IMR-90 (cell line): ENCODE data around the gene MAPRE3. TPM values are rescaled to one million over a fixed set of nuclear protein-coding genes. Genes with fewer than 3 reads are reported as not detected.

Experiments used
- ATAC-seq: fragments of 200-7000 bp; cut with Tn5 transposase; 2 replicates; pipeline ENCODE4 v1.9.1; 2020; ENCODE audit warnings: low read depth, mild to moderate bottlenecking, moderate library complexity
- BruUV-seq: library from RNA; stranded (reverse); fragments of 400-500 nt; replicated peaks from 2 replicates; lab custom pipeline; 2021; lab: Mats Ljungman, UMichigan
- CTCF ChIA-PET: fragments of 300-600 bp; formaldehyde crosslinking; extraction: SDS; loops from one replicate; lab custom pipeline; 2021; ENCODE audit warnings: antibody characterized with exemption; lab: Yijun Ruan, JAX
- POLR2A ChIA-PET: fragments of 300-600 bp; sonication (Branson Sonifier 250); formaldehyde crosslinking; loops from one replicate; lab custom pipeline; 2022; ENCODE audit warnings: antibody characterized with exemption; ENCODE audit not compliant: unreplicated experiment; lab: Charles Lee
- DNase-seq: peaks from one replicate; pipeline ENCODE4 v3.0.0; 2013
- H2AFZ ChIP-seq: replicated peaks from 2 replicates; pipeline ENCODE3; 2013; ENCODE audit warnings: low read length, mild to moderate bottlenecking; ENCODE audit not compliant: poor library complexity
- H2AK5ac ChIP-seq: 2 replicates; pipeline ENCODE4 v1.6.1; 2013; ENCODE audit warnings: low read depth, low read length, inconsistent platforms
- H2AK9ac ChIP-seq: replicated peaks from 2 replicates; pipeline ENCODE3; 2013; ENCODE audit warnings: mild to moderate bottlenecking, low read depth, low read length, moderate library complexity; ENCODE audit not compliant: poor library complexity
- H2BK120ac ChIP-seq: 2 replicates; pipeline ENCODE4 v1.6.1; 2013; ENCODE audit warnings: low read depth, low read length, inconsistent platforms
- H2BK15ac ChIP-seq: 3 replicates; pipeline ENCODE4 v1.6.1; 2013; ENCODE audit warnings: low read depth, low read length, inconsistent platforms
- H2BK20ac ChIP-seq: 2 replicates; pipeline ENCODE4 v1.6.1; 2013; ENCODE audit warnings: low read depth, mild to moderate bottlenecking, inconsistent platforms, low read length, moderate library complexity
- H2BK5ac ChIP-seq: 2 replicates; pipeline ENCODE4 v1.6.1; 2013; ENCODE audit warnings: mild to moderate bottlenecking, low read depth, low read length, inconsistent platforms; ENCODE audit not compliant: poor library complexity, severe bottlenecking
- H3K14ac ChIP-seq: replicated peaks from 2 replicates; pipeline ENCODE4 v1.6.1; 2013; ENCODE audit warnings: low read depth, low read length, inconsistent platforms
- H3K18ac ChIP-seq: 2 replicates; pipeline ENCODE4 v1.6.1; 2013; ENCODE audit warnings: low read depth, low read length, control low read depth
- H3K23ac ChIP-seq: 2 replicates; pipeline ENCODE4 v1.6.1; 2013; ENCODE audit warnings: low read depth, low read length, inconsistent platforms
- H3K27ac ChIP-seq: 2 replicates; pipeline ENCODE4 v1.5.1; 2013; ENCODE audit warnings: mild to moderate bottlenecking, control low read depth, low read length; ENCODE audit not compliant: insufficient read depth
- H3K27me3 ChIP-seq: 2 replicates; pipeline ENCODE4 v1.6.1; 2013; ENCODE audit warnings: low read length; ENCODE audit not compliant: control insufficient read depth, insufficient read depth
- H3K36me3 ChIP-seq: 2 replicates; pipeline ENCODE4 v1.6.1; 2013; ENCODE audit warnings: low read length, mixed read lengths; ENCODE audit not compliant: control insufficient read depth, insufficient read depth
- H3K4ac ChIP-seq: 2 replicates; pipeline ENCODE4 v1.6.1; 2013; ENCODE audit warnings: low read depth, low read length, inconsistent platforms
- H3K4me1 ChIP-seq: 2 replicates; pipeline ENCODE4 v1.6.1; 2013; ENCODE audit warnings: low read length, mixed read lengths; ENCODE audit not compliant: control insufficient read depth, insufficient read depth
- H3K4me2 ChIP-seq: 2 replicates; pipeline ENCODE4 v1.6.1; 2013; ENCODE audit warnings: low read depth, mild to moderate bottlenecking, control low read depth, low read length, moderate library complexity
- H3K4me3 ChIP-seq: 2 replicates; pipeline ENCODE4 v1.5.1; 2013; ENCODE audit warnings: low read depth, mild to moderate bottlenecking, control low read depth, low read length, moderate library complexity; ENCODE audit not compliant: insufficient read depth
- H3K56ac ChIP-seq: 2 replicates; pipeline ENCODE4 v1.6.1; 2013; ENCODE audit warnings: low read length, inconsistent platforms; ENCODE audit not compliant: insufficient read depth; ENCODE audit errors: extremely low read depth
- H3K79me1 ChIP-seq, 2 experiments: 2 replicates each; pipeline ENCODE4 v1.6.1; 2013; ENCODE audit warnings: low read length in 2 of 2, inconsistent platforms in 1 of 2, low read depth in 1 of 2
- H3K9ac ChIP-seq: 2 replicates; pipeline ENCODE4 v1.6.1; 2013; ENCODE audit warnings: low read depth, low read length, control low read depth
- H3K9me1 ChIP-seq: 2 replicates; pipeline ENCODE4 v1.6.1; 2013; ENCODE audit warnings: low read length, inconsistent platforms; ENCODE audit not compliant: insufficient read depth
- H3K9me3 ChIP-seq: 2 replicates; pipeline ENCODE4 v1.6.1; 2013; ENCODE audit warnings: low read length; ENCODE audit not compliant: control insufficient read depth, insufficient read depth
- H4K20me1 ChIP-seq: 2 replicates; pipeline ENCODE4 v1.6.1; 2013; ENCODE audit warnings: low read length, inconsistent platforms; ENCODE audit not compliant: insufficient read depth
- H4K5ac ChIP-seq: 2 replicates; pipeline ENCODE4 v1.6.1; 2013; ENCODE audit warnings: mild to moderate bottlenecking, low read depth, low read length, control low read depth
- H4K8ac ChIP-seq, 2 experiments: 2 replicates each; pipeline ENCODE4 v1.6.1; 2013; ENCODE audit warnings: low read depth in 2 of 2, low read length in 2 of 2, control low read depth in 1 of 2, inconsistent platforms in 1 of 2
- H4K91ac ChIP-seq: 2 replicates; pipeline ENCODE4 v1.6.1; 2013; ENCODE audit warnings: low read depth, low read length, inconsistent platforms; ENCODE audit not compliant: insufficient read depth
- BHLHE40 ChIP-seq: fragments of 150-350 bp; IDR thresholded peaks from 2 replicates; pipeline ENCODE4 v1.6.1; 2016; ENCODE audit warnings: mild to moderate bottlenecking, low read depth, low read length
- CEBPB ChIP-seq: IDR thresholded peaks from 2 replicates; pipeline ENCODE4 v1.6.1; 2012; ENCODE audit warnings: low read depth, low read length, improper control_type of control experiment
- CTCF ChIP-seq: conservative IDR thresholded peaks from 2 replicates; pipeline ENCODE4 v1.5.1; 2012; ENCODE audit warnings: mild to moderate bottlenecking, low read depth, low read length, improper control_type of control experiment
- NFE2L2 ChIP-seq: fragments of 150-350 bp; IDR thresholded peaks from 2 replicates; pipeline ENCODE4 v1.6.1; 2016; ENCODE audit warnings: low read depth, mild to moderate bottlenecking, low read length
- RCOR1 ChIP-seq: IDR thresholded peaks from 2 replicates; pipeline ENCODE4 v1.6.1; 2012; ENCODE audit warnings: mild to moderate bottlenecking, low read length, improper control_type of control experiment; ENCODE audit not compliant: insufficient replicate concordance
- SMC3 ChIP-seq: fragments of 150-350 bp; IDR thresholded peaks from 2 replicates; pipeline ENCODE4 v1.6.1; 2016; ENCODE audit warnings: low read depth, mild to moderate bottlenecking, antibody characterized with exemption, low read length, moderate library complexity
- WGBS, 2 experiments: methylation state at CpG; one replicate each; pipeline versions ENCODE4 v1.1.5 to v1.1.7; 2013; ENCODE audit warnings: missing lambda C conversion rate in 2 of 2; ENCODE audit not compliant: insufficient read length in 1 of 2; ENCODE audit errors: extremely low coverage in 2 of 2; 5-methylcytosine and 5-hydroxymethylcytosine counted together
- dilution Hi-C: fragments of 300-500 bp; cut with HindIII; formaldehyde crosslinking; loops from one replicate; pipeline ENCODE4 v1.14.3; 2018; ENCODE audit warnings: low sequenced_read_pairs; ENCODE audit not compliant: unreplicated experiment
- in situ Hi-C: fragments of 300-500 bp; cut with MboI; formaldehyde crosslinking; loops from 3 replicates; pipeline ENCODE4 v1.14.3; 2019; ENCODE audit warnings: low sequenced_read_pairs, inconsistent platforms, mixed read lengths
- intact Hi-C: fragments of 100-400 bp; cut with micrococcal nuclease; formaldehyde crosslinking; loops from 2 replicates; pipeline ENCODE4 v1.10.0; 2022
- polyA plus RNA-seq, 3 experiments: library from polyadenylated mRNA; depleted of rRNA; stranded (reverse); fragments of >200 nt; gene quantifications; 2 replicates each; pipeline ENCODE4 v1.2.3, GENCODE V29; 2012; ENCODE audit warnings: low replicate concordance in 1 of 3
- total RNA-seq: library from RNA; depleted of rRNA; stranded (reverse); fragments of >200 nt; gene quantifications from 2 replicates; pipeline ENCODE4 v1.2.3, GENCODE V29; 2012
- TF ChIP-seq, protein P1 (sequence below): fragments of 150-350 bp; IDR thresholded peaks from 2 replicates; pipeline ENCODE4 v1.6.1; 2016; ENCODE audit warnings: low read depth, mild to moderate bottlenecking, low read length, moderate library complexity, borderline replicate concordance

MAPRE3 gene
- total and polyA plus RNA-seq, 2 of the 4 experiments (the other 2 are of a cell fraction) = 1.8 to 20.3 TPM

GRCh38 chr2:26940001-26940400 lies 30.4 kb upstream of the MAPRE3 start:
- dilution Hi-C loops = no loop called here
- ATAC-seq = no peak
- WGBS, 2 experiments = no CpG with 5 or more reads among the region's 9 CpGs
- no peak overlapping the region for H3K4ac ChIP-seq
- H3K4me2 ChIP-seq = no peak overlapping the region
- POLR2A ChIA-PET = no interaction called here
- no peaks in the 10 kb centered on the region for H3K79me1 ChIP-seq
- H3K27me3 ChIP-seq = peaks cover 41% of the 10 kb centered on the region
- no peak overlapping the region for H3K9ac ChIP-seq
- CTCF ChIA-PET = interaction anchor here (0.6 to 4.4 kb wide), 4 partner anchors 38 to 1156 kb away, joined by 3 to 47 read pairs (median 6); no protein-coding TSS in a partner anchor
- H2AK9ac ChIP-seq = no peak overlapping the region
- H4K8ac ChIP-seq = no peak overlapping the region
- H3K4me3 ChIP-seq = no peak overlapping the region
- H3K14ac ChIP-seq = no peak overlapping the region
- no peak overlapping the region for H2AK5ac ChIP-seq
- no peak overlapping the region for H2BK20ac ChIP-seq
- no peak for DNase-seq
- TF ChIP-seq SMC3 (no peak), BHLHE40 (no peak), CEBPB (no peak), CTCF (no peak), RCOR1 (no peak), NFE2L2 (no peak)
- TF ChIP-seq, protein P1, sequence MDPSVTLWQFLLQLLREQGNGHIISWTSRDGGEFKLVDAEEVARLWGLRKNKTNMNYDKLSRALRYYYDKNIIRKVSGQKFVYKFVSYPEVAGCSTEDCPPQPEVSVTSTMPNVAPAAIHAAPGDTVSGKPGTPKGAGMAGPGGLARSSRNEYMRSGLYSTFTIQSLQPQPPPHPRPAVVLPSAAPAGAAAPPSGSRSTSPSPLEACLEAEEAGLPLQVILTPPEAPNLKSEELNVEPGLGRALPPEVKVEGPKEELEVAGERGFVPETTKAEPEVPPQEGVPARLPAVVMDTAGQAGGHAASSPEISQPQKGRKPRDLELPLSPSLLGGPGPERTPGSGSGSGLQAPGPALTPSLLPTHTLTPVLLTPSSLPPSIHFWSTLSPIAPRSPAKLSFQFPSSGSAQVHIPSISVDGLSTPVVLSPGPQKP = no peak
- no peak overlapping the region for H2BK120ac ChIP-seq
- no peaks in the 10 kb centered on the region for H3K36me3 ChIP-seq
- intact Hi-C loops = loop anchor here (10.0 kb wide), 1 partner anchor 335 kb away; no protein-coding TSS in a partner anchor
- no peak overlapping the region for H2BK15ac ChIP-seq
- no peak overlapping the region for H2BK5ac ChIP-seq
- H3K23ac ChIP-seq = no peak overlapping the region
- H4K5ac ChIP-seq = no peak overlapping the region
- H4K20me1 ChIP-seq = no peaks in the 10 kb centered on the region
- no peaks in the 10 kb centered on the region; the same call in 1 of the 2 replicates for H3K9me1 ChIP-seq
- no peak overlapping the region for H3K27ac ChIP-seq
- H3K18ac ChIP-seq = no peak overlapping the region
- H3K9me3 ChIP-seq = no peaks in the 10 kb centered on the region
- H4K91ac ChIP-seq = no peak overlapping the region
- H3K56ac ChIP-seq = no peak overlapping the region
- in situ Hi-C loops = no loop called here
- H3K4me1 ChIP-seq = no peaks in the 10 kb centered on the region
- no TSS peak for BruUV-seq
- no peak overlapping the region for H2AFZ ChIP-seq
